ENCODE measurements around the gene TCF23. TPM values are rescaled to one million over a fixed set of nuclear protein-coding genes. Genes with fewer than 3 reads are reported as not detected.

Gene TCF23
- total RNA-seq, 1 experiment from 2014 or later, result 0.03 TPM

- no TSS peak for BruUV-seq (replicated peaks)
- no peak for ATAC-seq
- no peaks in the 10 kb centered on the region for H3K27me3 ChIP-seq (ENCODE audit: control insufficient read depth, insufficient read depth, low read length)
- intact Hi-C loops (cut with micrococcal nuclease; ENCODE audit: unreplicated experiment), result no loop called here
- ChIA-PET POLR2A (no interaction called here), CTCF (interaction anchor here (0.6 kb wide), 1 partner anchor 254 kb away, joined by 3 read pairs; no protein-coding TSS in a partner anchor)
- no peaks in the 10 kb centered on the region for H3K9me3 ChIP-seq (ENCODE audit: control insufficient read depth, insufficient read depth, low read depth, low read length)
- TF ChIP-seq POLR2AphosphoS5 (IDR thresholded peaks at IDR 0.05; ENCODE audit: low read depth, low read length) (no peak), REST (IDR thresholded peaks at IDR 0.05; ENCODE audit: insufficient read depth in 1 of 2, low read depth in 2 of 2, low read length in 1 of 2) (no peak), CTCF (IDR thresholded peaks at IDR 0.05) (no peak), TCF7L2 (IDR thresholded peaks at IDR 0.05; ENCODE audit: low read depth, low read length) (no peak), SIN3A (IDR thresholded peaks at IDR 0.05; ENCODE audit: borderline replicate concordance, insufficient read depth, low read depth, low read length) (no peak)
- H3K27ac ChIP-seq (ENCODE audit: low read length), result no peak overlapping the region
- no peak overlapping the region for H3K4me3 ChIP-seq (ENCODE audit: low read depth in 2 of 2, low read length in 2 of 2)
- no peak for DNase-seq (ENCODE audit: low read depth, low spot score)
- H3K4me1 ChIP-seq (ENCODE audit: control insufficient read depth, insufficient read depth, low read length), result no peaks in the 10 kb centered on the region
- H3K36me3 ChIP-seq (ENCODE audit: control insufficient read depth, insufficient read depth, low read length), result no peaks in the 10 kb centered on the region
- in situ Hi-C loops (cut with HindIII; ENCODE audit: low pct_unique_long_range_greater_than_20kb, low sequenced_read_pairs), result no loop called here
These were observed 5.7 kb downstream of the TCF23 start for GRCh38 chr2:27154488-27154887.

GRCh38 chr2:27155069-27155520, 6.3 kb downstream of the TCF23 start:
- no TSS peak for BruUV-seq (replicated peaks)
- ChIA-PET POLR2A (no interaction called here), CTCF (no interaction called here)
- Histone ChIP-seq H3K27ac (ENCODE audit: low read length) (no peak overlapping the region), H3K4me3 (ENCODE audit: low read depth in 2 of 2, low read length in 2 of 2) (no peak overlapping the region), H3K9me3 (ENCODE audit: control insufficient read depth, insufficient read depth, low read depth, low read length) (no peaks in the 10 kb centered on the region), H3K4me1 (ENCODE audit: control insufficient read depth, insufficient read depth, low read length) (no peaks in the 10 kb centered on the region), H3K36me3 (ENCODE audit: control insufficient read depth, insufficient read depth, low read length) (no peaks in the 10 kb centered on the region), H3K27me3 (ENCODE audit: control insufficient read depth, insufficient read depth, low read length) (no peaks in the 10 kb centered on the region)
- TF ChIP-seq TCF7L2 (IDR thresholded peaks at IDR 0.05; ENCODE audit: low read depth, low read length) (no peak), CTCF (IDR thresholded peaks at IDR 0.05) (no peak), POLR2AphosphoS5 (IDR thresholded peaks at IDR 0.05; ENCODE audit: low read depth, low read length) (no peak), REST (IDR thresholded peaks at IDR 0.05; ENCODE audit: insufficient read depth in 1 of 2, low read depth in 2 of 2, low read length in 1 of 2) (no peak), SIN3A (IDR thresholded peaks at IDR 0.05; ENCODE audit: borderline replicate concordance, insufficient read depth, low read depth, low read length) (no peak)
- intact Hi-C loops (cut with micrococcal nuclease; ENCODE audit: unreplicated experiment), result no loop called here
- in situ Hi-C loops (cut with HindIII; ENCODE audit: low pct_unique_long_range_greater_than_20kb, low sequenced_read_pairs), result no loop called here
- no peak for ATAC-seq
- no peak for DNase-seq (ENCODE audit: low read depth, low spot score)
